ENCODE measurements around the gene SAMD1. TPM values are rescaled to one million over a fixed set of nuclear protein-coding genes. Genes with fewer than 3 reads are reported as not detected.

SAMD1 gene
- total and polyA plus RNA-seq, 2 of the 8 experiments (the other 6 are each of a cell fraction or from before 2014, with no cell fraction given), result 40.0 to 100 TPM

DNA sequence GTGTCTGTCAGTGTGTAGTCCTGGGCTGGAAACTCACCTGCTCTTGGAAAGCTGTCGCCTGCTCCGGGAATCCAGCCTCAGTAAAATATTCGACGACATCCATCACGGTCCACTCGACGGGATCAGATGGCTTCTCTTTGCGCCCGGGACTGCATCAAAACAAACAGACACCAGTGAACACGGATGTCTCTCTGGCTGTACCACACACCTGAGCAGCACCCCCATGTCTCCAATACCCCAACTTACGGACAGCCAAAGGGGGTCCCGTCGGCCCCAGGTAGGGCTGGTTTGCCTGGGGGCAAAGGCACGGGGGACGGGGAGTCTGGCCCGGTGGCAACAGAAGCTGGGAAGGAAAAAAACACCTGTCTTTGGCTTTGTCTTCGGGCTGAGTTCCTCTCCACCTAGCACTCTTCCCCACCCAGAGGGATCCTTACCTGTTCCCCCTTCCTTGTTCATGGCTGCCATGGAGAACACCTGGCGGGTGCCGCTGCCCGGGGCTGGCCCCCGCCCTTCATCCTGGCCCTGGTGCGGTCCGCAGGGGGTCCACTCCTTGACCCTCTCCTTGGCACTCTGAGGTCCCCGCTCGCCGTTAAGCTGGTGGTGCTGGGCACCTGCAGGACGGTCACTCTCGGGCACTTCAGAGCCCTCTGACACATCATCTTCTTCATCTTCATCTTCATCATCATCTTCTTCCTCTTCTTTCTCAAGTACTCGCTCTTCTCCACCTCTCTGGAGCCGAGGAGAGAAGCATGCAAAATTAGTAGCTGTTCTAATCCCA is 1.7 kb downstream of the SAMD1 start:
- no peak overlapping the region for H3K18ac ChIP-seq (ENCODE audit: extremely low read depth, low read length)
- H2AK5ac ChIP-seq (ENCODE audit: low read depth, low read length), result no peak overlapping the region
- H3K23me2 ChIP-seq (ENCODE audit: low read depth, low read length), result peaks cover 11% of the 10 kb centered on the region
- H3K56ac ChIP-seq (replicated peaks; ENCODE audit: insufficient read length, low read depth, low read length), result no peak overlapping the region
- H3K27ac ChIP-seq (ENCODE audit: low read depth, low read length), result no peak overlapping the region
- H2BK15ac ChIP-seq (ENCODE audit: low read length), result no peak overlapping the region
- ChIA-PET CTCF (ENCODE audit: partially characterized antibody) (interaction anchor here (1.0 to 1.8 kb wide), 4 partner anchors 15 to 291 kb away, joined by 4 to 6 read pairs (median 4); partner anchors contain the start of gene MISP3), POLR2A (ENCODE audit: partially characterized antibody) (interaction anchor here (1.0 to 1.1 kb wide), 3 partner anchors 25 to 263 kb away, joined by 3 read pairs; partner anchors contain the start of gene PRKACA)
- peak overlapping the region; percentile 65 to 74 for H3K4me2 ChIP-seq (ENCODE audit: insufficient read depth in 1 of 2, low read depth in 2 of 2, low read length in 2 of 2)
- no peak overlapping the region for H3K23ac ChIP-seq (ENCODE audit: insufficient read length)
- DNase-seq (ENCODE audit: low read depth in 1 of 2, low spot score in 2 of 2) (no peak), FAIRE-seq (no peak)
- peaks cover 3 to 5% (median 4%) of the 10 kb centered on the region in 4 experiments for H3K4me1 ChIP-seq (replicated peaks in 1 of 4; ENCODE audit: control insufficient read depth in 3 of 4, insufficient read depth in 4 of 4, low read length in 3 of 4)
- H4K20me1 ChIP-seq (replicated peaks in 1 of 2; ENCODE audit: control insufficient read depth in 1 of 2, insufficient read depth in 2 of 2, low read length in 2 of 2), result peaks cover 4 to 8% of the 10 kb centered on the region in 2 experiments
- H3K4ac ChIP-seq (replicated peaks; ENCODE audit: insufficient read length, low read depth, low read length), result no peak overlapping the region
- H4K8ac ChIP-seq (ENCODE audit: extremely low read depth, insufficient read depth, low read length), result no peak overlapping the region; the same call in 1 of the 2 replicates
- no peak overlapping the region for H4K5ac ChIP-seq (ENCODE audit: insufficient read length, low read depth, low read length)
- no peak overlapping the region for H2BK12ac ChIP-seq (ENCODE audit: low read depth, low read length)
- peaks cover 0 to 6% (median 2%) of the 10 kb centered on the region in 4 experiments; a peak in 4 of 7 replicates for H3K27me3 ChIP-seq (replicated peaks in 1 of 4; ENCODE audit: control insufficient read depth in 3 of 4, extremely low read depth in 1 of 4, insufficient read depth in 3 of 4, low read length in 3 of 4)
- no peaks in the 10 kb centered on the region for H3K79me2 ChIP-seq (ENCODE audit: control insufficient read depth in 1 of 2, insufficient read depth in 2 of 2, low read length in 2 of 2)
- H2AFZ ChIP-seq (ENCODE audit: low read length), result no peak overlapping the region
- no peak overlapping the region for H3K14ac ChIP-seq (ENCODE audit: insufficient read length)
- no peaks in the 10 kb centered on the region for H3K79me1 ChIP-seq (ENCODE audit: low read depth, low read length)
- no peak overlapping the region for H3K9ac ChIP-seq (replicated peaks in 1 of 4; ENCODE audit: extremely low read depth in 1 of 4, low read depth in 3 of 4, low read length in 3 of 4)
- H3K9me3 ChIP-seq (ENCODE audit: insufficient read depth in 2 of 2, low read depth in 1 of 2, low read length in 1 of 2), result peaks cover 8% of the 10 kb centered on the region in 2 experiments; a peak in 3 of 4 replicates
- peak overlapping the region; percentile 42 to 78 (median 60) for H3K4me3 ChIP-seq (ENCODE audit: extremely low read depth in 1 of 4, insufficient read depth in 2 of 4, low read depth in 3 of 4, low read length in 4 of 4)
- H4K91ac ChIP-seq (replicated peaks; ENCODE audit: insufficient read length, low read length), result no peak overlapping the region
- H3K36me3 ChIP-seq (ENCODE audit: control insufficient read depth in 2 of 4, insufficient read depth in 4 of 4, low read length in 3 of 4), result peaks cover 0 to 13% (median 4%) of the 10 kb centered on the region in 4 experiments; a peak in 3 of 8 replicates
- WGBS, 2 experiments (ENCODE audit: extremely low coverage in 1 of 2, insufficient coverage in 1 of 2, insufficient read length in 1 of 2, insufficient replicate concordance in 2 of 2, low coverage in 1 of 2, low lambda C conversion rate in 2 of 2, missing lambda C conversion rate in 1 of 2), result 92% methylated on average over 28 of the region's 30 CpGs; no CpG with 5 or more reads in 1 of the 2 experiments
- H2BK120ac ChIP-seq (replicated peaks; ENCODE audit: low read depth, low read length), result no peak overlapping the region
- no peak overlapping the region for H2BK5ac ChIP-seq (ENCODE audit: low read depth, low read length)
- no peak overlapping the region for H2BK20ac ChIP-seq (ENCODE audit: low read length)
- TF ChIP-seq SRF (IDR thresholded peaks at IDR 0.05; ENCODE audit: low read depth, low read length) (no peak), EZH2 (IDR thresholded peaks at IDR 0.05; ENCODE audit: low read depth, low read length, severe bottlenecking) (no peak), RNF2 (IDR thresholded peaks at IDR 0.05; ENCODE audit: borderline replicate concordance, low read depth, low read length, missing control alignments, poor library complexity, severe bottlenecking) (no peak), BCL11A (IDR thresholded peaks at IDR 0.05; ENCODE audit: low read depth in 2 of 2, low read length in 2 of 2) (no peak)
